HepG2 (cell line): ENCODE measurements around the gene ACP1. TPM values are rescaled to one million over a fixed set of nuclear protein-coding genes. Genes with fewer than 3 reads are reported as not detected.

ENCODE experiments used
- ATAC-seq: fragments of 200-7000 bp; cut with Tn5 transposase; 3 replicates; pipeline ENCODE4 v1.9.1; 2020; ENCODE audit warnings: mild to moderate bottlenecking, moderate library complexity
- BruUV-seq: library from RNA; stranded (reverse); fragments of 400-500 nt; replicated peaks from 2 replicates; lab custom pipeline; 2021; lab: Mats Ljungman, UMichigan
- CTCF ChIA-PET: fragments of 300-600 bp; formaldehyde crosslinking; extraction: SDS; loops from one replicate; lab custom pipeline; 2021; ENCODE audit warnings: low total read pairs, inconsistent platforms, low intra/inter-chr PET ratio; lab: Yijun Ruan, JAX
- POLR2A ChIA-PET: fragments of 350-600 bp; sonication (Branson Sonifier 250); formaldehyde crosslinking; loops from one replicate; lab custom pipeline; 2020; ENCODE audit warnings: antibody characterized with exemption, inconsistent platforms; lab: Yijun Ruan, JAX
- DNase-seq: peaks from one replicate; pipeline ENCODE4 v3.0.0-alpha.2; 2015; ENCODE audit warnings: low spot score
- FAIRE-seq: peaks from 3 replicates; lab custom pipeline; 2011; peaks lifted over from hg19 to GRCh38; lab: Jason Lieb, UNC
- H2AFZ ChIP-seq: one replicate; pipeline ENCODE4 v1.6.1; 2011; ENCODE audit warnings: low read length, inconsistent platforms
- H3K27ac ChIP-seq: fragments of 300-600 bp; 3 replicates; pipeline ENCODE4 v1.8.0; 2011; ENCODE audit warnings: mixed run types, mild to moderate bottlenecking, mixed read lengths, low read length, inconsistent platforms; ENCODE audit not compliant: insufficient read depth; ENCODE audit errors: extremely low read length
- H3K27me3 ChIP-seq, 2 experiments: fragments of 200-600 bp in 1 of 2; 2 replicates in 1 of 2; 3 replicates in 1 of 2; pipeline versions ENCODE4 v1.6.0 to v1.8.0; 2011; ENCODE audit warnings: low read length in 2 of 2, mild to moderate bottlenecking in 2 of 2, moderate library complexity in 2 of 2, inconsistent platforms in 1 of 2; ENCODE audit not compliant: insufficient read depth in 2 of 2, control insufficient read depth in 1 of 2
- H3K36me3 ChIP-seq, 2 experiments: fragments of 200-600 bp in 1 of 2; replicated peaks in 1 of 2; 2 replicates in 1 of 2; 3 replicates in 1 of 2; pipeline versions ENCODE4 v1.5.1 to v1.8.0; 2011; ENCODE audit warnings: low read length in 2 of 2, inconsistent platforms in 1 of 2; ENCODE audit not compliant: insufficient read depth in 2 of 2, control insufficient read depth in 1 of 2
- H3K4me1 ChIP-seq: 2 replicates; pipeline ENCODE4 v1.5.1; 2012; ENCODE audit warnings: low read length, inconsistent platforms; ENCODE audit not compliant: insufficient read depth
- H3K4me2 ChIP-seq: 2 replicates; pipeline ENCODE4 v1.6.0; 2011; ENCODE audit warnings: low read depth, low read length, inconsistent platforms
- H3K4me3 ChIP-seq, 3 experiments: fragments of 200-600 bp in 1 of 3; sonication (generic), shearing (Covaris generic) in 1 of 3; replicated peaks in 1 of 3; 2 replicates each; pipeline ENCODE4 v1.5.1; 2011 to 2016; ENCODE audit warnings: low read length in 3 of 3, inconsistent platforms in 2 of 3, low read depth in 2 of 3, mild to moderate bottlenecking in 2 of 3, control low read depth in 1 of 3, mixed read lengths in 1 of 3; ENCODE audit not compliant: insufficient read depth in 1 of 3
- H3K79me2 ChIP-seq: one replicate; pipeline ENCODE4 v1.6.1; 2011; ENCODE audit warnings: low read length, inconsistent platforms; ENCODE audit not compliant: insufficient read depth
- H3K9ac ChIP-seq: 2 replicates; pipeline ENCODE4 v1.6.0; 2011; ENCODE audit warnings: mild to moderate bottlenecking, low read depth, low read length, inconsistent platforms; ENCODE audit not compliant: insufficient read depth
- H3K9me3 ChIP-seq: 2 replicates; pipeline ENCODE4 v1.5.1; 2012; ENCODE audit warnings: mild to moderate bottlenecking, low read length
- H4K20me1 ChIP-seq: 2 replicates; pipeline ENCODE4 v1.6.0; 2011; ENCODE audit warnings: inconsistent platforms, mild to moderate bottlenecking, low read length, moderate library complexity; ENCODE audit not compliant: insufficient read depth
- GLI4 ChIP-seq: sonication (generic); formaldehyde crosslinking; IDR thresholded peaks from 2 replicates; pipeline ENCODE4 v1.5.1; 2020; ENCODE audit warnings: missing genetic modification reagents, mild to moderate bottlenecking, moderate library complexity, borderline replicate concordance
- IRX3 ChIP-seq: sonication (generic); formaldehyde crosslinking; IDR thresholded peaks from 2 replicates; pipeline ENCODE4 v1.8.1; 2023; ENCODE audit warnings: mild to moderate bottlenecking, low read depth, missing genetic modification reagents, borderline replicate concordance
- KLF16 ChIP-seq, 2 experiments: sonication (generic) in 1 of 2; formaldehyde crosslinking in 1 of 2; IDR thresholded peaks; 2 replicates each; pipeline versions ENCODE4 v1.6.1 to v1.8.0; 2016 to 2023; ENCODE audit warnings: missing genetic modification reagents in 2 of 2, missing compliant biosample characterization in 1 of 2
- RFXANK ChIP-seq: IDR thresholded peaks from 2 replicates; pipeline ENCODE4 v1.6.1; 2016
- SRY ChIP-seq: sonication (generic); formaldehyde crosslinking; IDR thresholded peaks from 2 replicates; pipeline ENCODE4 v1.8.0; 2022; ENCODE audit warnings: mild to moderate bottlenecking, missing genetic modification reagents
- ZNF335 ChIP-seq: sonication (generic); formaldehyde crosslinking; IDR thresholded peaks from 2 replicates; pipeline ENCODE4 v1.4.0; 2020; ENCODE audit warnings: missing genetic modification reagents
- WGBS: methylation state at CpG from one replicate; pipeline ENCODE4 v1.1.6; 2017; ENCODE audit warnings: low lambda C conversion rate; 5-methylcytosine and 5-hydroxymethylcytosine counted together
- in situ Hi-C: cut with HindIII; loops from 2 replicates; pipeline ENCODE4 v1.10.0; 2017; ENCODE audit warnings: low pct_unique_long_range_greater_than_20kb; ENCODE audit not compliant: extremely low pct_ligation_motif_present
- intact Hi-C: fragments of 100-400 bp; cut with micrococcal nuclease; formaldehyde crosslinking; loops from one replicate; pipeline ENCODE4 v1.10.0; 2022; ENCODE audit not compliant: unreplicated experiment
- polyA plus RNA-seq, 8 experiments: library from polyadenylated mRNA; depleted of rRNA in 3 of 8; stranded (reverse) in 7 of 8; unstranded in 1 of 8; fragments of >200 nt; fragmentation: Illumina TruSeq in 4 of 8; extraction: Trizol in 4 of 8; gene quantifications; 2 replicates each; pipeline versions ENCODE4 v1.2.1 to v1.2.3, GENCODE V29; 2011 to 2016; ENCODE audit warnings: low read depth in 4 of 8, missing spikeins in 1 of 8, mixed read lengths in 1 of 8; ENCODE audit not compliant: insufficient read depth in 1 of 8
- total RNA-seq, 5 experiments: library from RNA; depleted of rRNA; stranded (reverse); fragments of >200 nt; fragmentation: Illumina TruSeq; extraction: Trizol; gene quantifications; 2 replicates each; pipeline ENCODE4 v1.2.3, GENCODE V29; 2016; ENCODE audit warnings: low read depth in 1 of 5
- TF ChIP-seq, protein P1 (sequence below): sonication (generic); formaldehyde crosslinking; IDR thresholded peaks from 2 replicates; pipeline ENCODE4 v1.4.0; 2020; ENCODE audit warnings: missing genetic modification reagents
- TF ChIP-seq, protein P2 (sequence below): sonication (generic); formaldehyde crosslinking; IDR thresholded peaks from 2 replicates; pipeline ENCODE4 v1.4.0; 2020; ENCODE audit warnings: missing genetic modification reagents, mild to moderate bottlenecking, borderline replicate concordance
- TF ChIP-seq, protein P3 (sequence below): sonication (generic); formaldehyde crosslinking; IDR thresholded peaks from 2 replicates; pipeline ENCODE4 v1.9.0; 2021; ENCODE audit warnings: missing genetic modification reagents, borderline replicate concordance

Gene ACP1
- total and polyA plus RNA-seq, 2 of the 13 experiments (the other 11 are each of a cell fraction or from before 2014, with no cell fraction given) = 246 to 348 TPM

DNA sequence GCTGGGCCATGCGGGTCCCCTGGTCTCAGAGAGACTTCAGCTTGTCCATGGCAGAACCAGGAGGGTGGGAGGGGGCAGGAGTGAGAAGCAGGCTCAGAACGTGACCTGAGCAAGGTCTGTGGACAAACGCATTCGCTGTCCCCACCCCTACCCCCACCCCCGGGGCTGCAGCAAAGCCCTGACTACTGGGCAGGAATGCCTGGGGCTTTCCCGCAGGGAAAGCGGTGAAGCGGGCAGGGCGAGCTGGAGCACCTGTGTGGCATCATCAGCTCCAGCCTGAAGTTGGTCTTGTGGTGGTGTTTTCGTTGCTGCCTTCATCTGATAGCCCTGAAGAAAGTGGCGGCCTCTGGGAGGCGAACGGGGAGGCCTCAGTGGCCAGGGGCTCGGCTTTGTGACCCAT, 49.2 kb downstream of the ACP1 start:
- Histone ChIP-seq H3K9ac (no peak overlapping the region), H3K36me3 (no peaks in the 10 kb centered on the region), H4K20me1 (no peaks in the 10 kb centered on the region), H3K4me2 (no peak overlapping the region), H2AFZ (no peak overlapping the region), H3K9me3 (no peaks in the 10 kb centered on the region), H3K4me3 (no peak overlapping the region), H3K27ac (no peak overlapping the region), H3K27me3 (peaks cover 0 to 54% of the 10 kb centered on the region in 2 experiments; a peak in 4 of 5 replicates), H3K79me2 (no peaks in the 10 kb centered on the region), H3K4me1 (no peaks in the 10 kb centered on the region)
- no peak for ATAC-seq
- POLR2A ChIA-PET = no interaction called here
- WGBS = 38% methylated on average over 11 of the region's 14 CpGs
- CTCF ChIA-PET = no interaction called here
- DNase-seq = no peak
- no TSS peak for BruUV-seq
- FAIRE-seq = no peak
- intact Hi-C loops (no loop called here), in situ Hi-C loops (no loop called here)
- TF ChIP-seq, protein P1, sequence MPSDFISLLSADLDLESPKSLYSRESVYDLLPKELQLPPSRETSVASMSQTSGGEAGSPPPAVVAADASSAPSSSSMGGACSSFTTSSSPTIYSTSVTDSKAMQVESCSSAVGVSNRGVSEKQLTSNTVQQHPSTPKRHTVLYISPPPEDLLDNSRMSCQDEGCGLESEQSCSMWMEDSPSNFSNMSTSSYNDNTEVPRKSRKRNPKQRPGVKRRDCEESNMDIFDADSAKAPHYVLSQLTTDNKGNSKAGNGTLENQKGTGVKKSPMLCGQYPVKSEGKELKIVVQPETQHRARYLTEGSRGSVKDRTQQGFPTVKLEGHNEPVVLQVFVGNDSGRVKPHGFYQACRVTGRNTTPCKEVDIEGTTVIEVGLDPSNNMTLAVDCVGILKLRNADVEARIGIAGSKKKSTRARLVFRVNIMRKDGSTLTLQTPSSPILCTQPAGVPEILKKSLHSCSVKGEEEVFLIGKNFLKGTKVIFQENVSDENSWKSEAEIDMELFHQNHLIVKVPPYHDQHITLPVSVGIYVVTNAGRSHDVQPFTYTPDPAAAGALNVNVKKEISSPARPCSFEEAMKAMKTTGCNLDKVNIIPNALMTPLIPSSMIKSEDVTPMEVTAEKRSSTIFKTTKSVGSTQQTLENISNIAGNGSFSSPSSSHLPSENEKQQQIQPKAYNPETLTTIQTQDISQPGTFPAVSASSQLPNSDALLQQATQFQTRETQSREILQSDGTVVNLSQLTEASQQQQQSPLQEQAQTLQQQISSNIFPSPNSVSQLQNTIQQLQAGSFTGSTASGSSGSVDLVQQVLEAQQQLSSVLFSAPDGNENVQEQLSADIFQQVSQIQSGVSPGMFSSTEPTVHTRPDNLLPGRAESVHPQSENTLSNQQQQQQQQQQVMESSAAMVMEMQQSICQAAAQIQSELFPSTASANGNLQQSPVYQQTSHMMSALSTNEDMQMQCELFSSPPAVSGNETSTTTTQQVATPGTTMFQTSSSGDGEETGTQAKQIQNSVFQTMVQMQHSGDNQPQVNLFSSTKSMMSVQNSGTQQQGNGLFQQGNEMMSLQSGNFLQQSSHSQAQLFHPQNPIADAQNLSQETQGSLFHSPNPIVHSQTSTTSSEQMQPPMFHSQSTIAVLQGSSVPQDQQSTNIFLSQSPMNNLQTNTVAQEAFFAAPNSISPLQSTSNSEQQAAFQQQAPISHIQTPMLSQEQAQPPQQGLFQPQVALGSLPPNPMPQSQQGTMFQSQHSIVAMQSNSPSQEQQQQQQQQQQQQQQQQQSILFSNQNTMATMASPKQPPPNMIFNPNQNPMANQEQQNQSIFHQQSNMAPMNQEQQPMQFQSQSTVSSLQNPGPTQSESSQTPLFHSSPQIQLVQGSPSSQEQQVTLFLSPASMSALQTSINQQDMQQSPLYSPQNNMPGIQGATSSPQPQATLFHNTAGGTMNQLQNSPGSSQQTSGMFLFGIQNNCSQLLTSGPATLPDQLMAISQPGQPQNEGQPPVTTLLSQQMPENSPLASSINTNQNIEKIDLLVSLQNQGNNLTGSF (CRISPR knock-in tag) = no peak
- TF ChIP-seq RFXANK (CRISPR knock-in tag) = no peak
- no peak for TF ChIP-seq KLF16 (CRISPR knock-in tag; IDR thresholded peaks at IDR 0.05)
- no peak for TF ChIP-seq ZNF335 (CRISPR knock-in tag)
- TF ChIP-seq, protein P2, sequence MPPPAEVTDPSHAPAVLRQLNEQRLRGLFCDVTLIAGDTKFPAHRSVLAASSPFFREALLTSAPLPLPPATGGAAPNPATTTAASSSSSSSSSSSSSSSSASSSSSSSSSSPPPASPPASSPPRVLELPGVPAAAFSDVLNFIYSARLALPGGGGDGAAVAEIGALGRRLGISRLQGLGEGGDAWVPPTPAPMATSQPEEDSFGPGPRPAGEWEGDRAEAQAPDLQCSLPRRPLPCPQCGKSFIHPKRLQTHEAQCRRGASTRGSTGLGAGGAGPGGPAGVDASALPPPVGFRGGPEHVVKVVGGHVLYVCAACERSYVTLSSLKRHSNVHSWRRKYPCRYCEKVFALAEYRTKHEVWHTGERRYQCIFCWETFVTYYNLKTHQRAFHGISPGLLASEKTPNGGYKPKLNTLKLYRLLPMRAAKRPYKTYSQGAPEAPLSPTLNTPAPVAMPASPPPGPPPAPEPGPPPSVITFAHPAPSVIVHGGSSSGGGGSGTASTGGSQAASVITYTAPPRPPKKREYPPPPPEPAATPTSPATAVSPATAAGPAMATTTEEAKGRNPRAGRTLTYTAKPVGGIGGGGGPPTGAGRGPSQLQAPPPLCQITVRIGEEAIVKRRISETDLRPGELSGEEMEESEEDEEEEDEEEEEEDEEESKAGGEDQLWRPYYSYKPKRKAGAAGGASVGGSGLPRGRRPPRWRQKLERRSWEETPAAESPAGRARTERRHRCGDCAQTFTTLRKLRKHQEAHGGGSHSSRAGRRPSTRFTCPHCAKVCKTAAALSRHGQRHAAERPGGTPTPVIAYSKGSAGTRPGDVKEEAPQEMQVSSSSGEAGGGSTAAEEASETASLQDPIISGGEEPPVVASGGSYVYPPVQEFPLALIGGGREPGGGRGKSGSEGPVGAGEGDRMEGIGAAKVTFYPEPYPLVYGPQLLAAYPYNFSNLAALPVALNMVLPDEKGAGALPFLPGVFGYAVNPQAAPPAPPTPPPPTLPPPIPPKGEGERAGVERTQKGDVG (CRISPR knock-in tag) = no peak
- TF ChIP-seq IRX3 (CRISPR knock-in tag) = no peak
- TF ChIP-seq, protein P3, sequence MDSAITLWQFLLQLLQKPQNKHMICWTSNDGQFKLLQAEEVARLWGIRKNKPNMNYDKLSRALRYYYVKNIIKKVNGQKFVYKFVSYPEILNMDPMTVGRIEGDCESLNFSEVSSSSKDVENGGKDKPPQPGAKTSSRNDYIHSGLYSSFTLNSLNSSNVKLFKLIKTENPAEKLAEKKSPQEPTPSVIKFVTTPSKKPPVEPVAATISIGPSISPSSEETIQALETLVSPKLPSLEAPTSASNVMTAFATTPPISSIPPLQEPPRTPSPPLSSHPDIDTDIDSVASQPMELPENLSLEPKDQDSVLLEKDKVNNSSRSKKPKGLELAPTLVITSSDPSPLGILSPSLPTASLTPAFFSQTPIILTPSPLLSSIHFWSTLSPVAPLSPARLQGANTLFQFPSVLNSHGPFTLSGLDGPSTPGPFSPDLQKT (CRISPR knock-in tag) = no peak
- no peak for TF ChIP-seq SRY (CRISPR knock-in tag)
- TF ChIP-seq GLI4 (CRISPR knock-in tag) = no peak
